Measurements from ENCODE around the gene CCDC158. TPM values are rescaled to one million over a fixed set of nuclear protein-coding genes. Genes with fewer than 3 reads are reported as not detected.

The CCDC158 gene
- polyA plus RNA-seq, 1 of the 3 experiments (the other 2 are of a cell fraction) = not detected

DNA sequence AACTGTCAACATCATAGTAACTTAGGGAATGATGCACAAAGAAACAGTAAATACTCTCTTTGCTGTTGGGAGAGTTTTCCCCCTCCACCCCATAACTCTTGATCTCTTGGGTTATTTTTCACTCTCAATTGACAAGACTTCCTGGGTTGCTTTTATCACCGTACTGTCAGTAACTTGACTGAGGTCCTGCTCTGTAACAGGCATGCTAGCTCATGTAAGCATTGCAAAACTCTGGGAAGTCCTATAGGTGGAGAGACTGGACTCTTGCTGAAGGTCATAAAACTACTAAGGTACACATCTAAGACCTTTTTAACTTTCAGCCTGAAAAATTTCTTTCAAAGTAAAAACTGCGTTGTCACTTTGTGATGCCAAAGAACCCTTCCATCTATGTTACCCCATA is 25.0 kb upstream of the CCDC158 start:
- H3K27ac ChIP-seq (ENCODE audit: low read depth in 2 of 2, low read length in 1 of 2) = no peak overlapping the region
- no peaks in the 10 kb centered on the region for H3K79me2 ChIP-seq (ENCODE audit: insufficient read depth)
- H3K9ac ChIP-seq = no peak overlapping the region
- H3K4me2 ChIP-seq = no peak overlapping the region
- no peaks in the 10 kb centered on the region for H3K36me3 ChIP-seq (replicated peaks in 1 of 2; ENCODE audit: control insufficient read depth in 1 of 2, insufficient read depth in 2 of 2, low read length in 1 of 2)
- no peak overlapping the region for H2AFZ ChIP-seq (ENCODE audit: low read depth)
- POLR2A ChIA-PET = no interaction called here
- no peaks in the 10 kb centered on the region for H3K4me1 ChIP-seq (ENCODE audit: control insufficient read depth in 1 of 2, insufficient read depth in 2 of 2, low read depth in 1 of 2, low read length in 1 of 2)
- H3K9me3 ChIP-seq = no peaks in the 10 kb centered on the region
- no peak overlapping the region for H3K4me3 ChIP-seq (ENCODE audit: low read depth in 2 of 2, low read length in 1 of 2)
- CTCF ChIA-PET = interaction anchor here (2.6 kb wide), 1 partner anchor 59 kb away, joined by 7 read pairs; no protein-coding TSS in a partner anchor
- WGBS (ENCODE audit: low lambda C conversion rate) = 90% methylated on average over 2 of the region's 2 CpGs
- H3K27me3 ChIP-seq (ENCODE audit: insufficient read depth) = no peaks in the 10 kb centered on the region
- DNase-seq = no peak
- H4K20me1 ChIP-seq (ENCODE audit: insufficient read depth) = no peaks in the 10 kb centered on the region
- H3F3A ChIP-seq (replicated peaks; ENCODE audit: insufficient read depth) = no peaks in the 10 kb centered on the region
- TF ChIP-seq YY1 (IDR thresholded peaks at IDR 0.05; ENCODE audit: low read depth) = no peak
- no peak for TF ChIP-seq RFX5 (IDR thresholded peaks at IDR 0.05; ENCODE audit: low read length)
- no peak for TF ChIP-seq TAF1 (IDR thresholded peaks at IDR 0.05; ENCODE audit: borderline replicate concordance, low read depth, low read length)
- TF ChIP-seq FOSL2 (IDR thresholded peaks at IDR 0.05; ENCODE audit: borderline replicate concordance, low read depth) = no peak
- no peak for TF ChIP-seq FOXJ3 (CRISPR knock-in tag; IDR thresholded peaks at IDR 0.05)
- TF ChIP-seq NRF1 (IDR thresholded peaks at IDR 0.05; ENCODE audit: low read depth, low read length) = no peak
- no peak for TF ChIP-seq EP300 (IDR thresholded peaks at IDR 0.05; ENCODE audit: borderline replicate concordance in 1 of 2, low read depth in 1 of 2, low read length in 1 of 2)
- TF ChIP-seq ELF1 (IDR thresholded peaks at IDR 0.05) = no peak
- TF ChIP-seq MEF2A (IDR thresholded peaks at IDR 0.05; ENCODE audit: borderline replicate concordance, low read depth) = no peak
- TF ChIP-seq, protein P1, sequence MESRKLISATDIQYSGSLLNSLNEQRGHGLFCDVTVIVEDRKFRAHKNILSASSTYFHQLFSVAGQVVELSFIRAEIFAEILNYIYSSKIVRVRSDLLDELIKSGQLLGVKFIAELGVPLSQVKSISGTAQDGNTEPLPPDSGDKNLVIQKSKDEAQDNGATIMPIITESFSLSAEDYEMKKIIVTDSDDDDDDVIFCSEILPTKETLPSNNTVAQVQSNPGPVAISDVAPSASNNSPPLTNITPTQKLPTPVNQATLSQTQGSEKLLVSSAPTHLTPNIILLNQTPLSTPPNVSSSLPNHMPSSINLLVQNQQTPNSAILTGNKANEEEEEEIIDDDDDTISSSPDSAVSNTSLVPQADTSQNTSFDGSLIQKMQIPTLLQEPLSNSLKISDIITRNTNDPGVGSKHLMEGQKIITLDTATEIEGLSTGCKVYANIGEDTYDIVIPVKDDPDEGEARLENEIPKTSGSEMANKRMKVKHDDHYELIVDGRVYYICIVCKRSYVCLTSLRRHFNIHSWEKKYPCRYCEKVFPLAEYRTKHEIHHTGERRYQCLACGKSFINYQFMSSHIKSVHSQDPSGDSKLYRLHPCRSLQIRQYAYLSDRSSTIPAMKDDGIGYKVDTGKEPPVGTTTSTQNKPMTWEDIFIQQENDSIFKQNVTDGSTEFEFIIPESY (IDR thresholded peaks at IDR 0.05; ENCODE audit: borderline replicate concordance, low read depth) = no peak
- no peaks in the 10 kb centered on the region for H3K9me2 ChIP-seq

DNA sequence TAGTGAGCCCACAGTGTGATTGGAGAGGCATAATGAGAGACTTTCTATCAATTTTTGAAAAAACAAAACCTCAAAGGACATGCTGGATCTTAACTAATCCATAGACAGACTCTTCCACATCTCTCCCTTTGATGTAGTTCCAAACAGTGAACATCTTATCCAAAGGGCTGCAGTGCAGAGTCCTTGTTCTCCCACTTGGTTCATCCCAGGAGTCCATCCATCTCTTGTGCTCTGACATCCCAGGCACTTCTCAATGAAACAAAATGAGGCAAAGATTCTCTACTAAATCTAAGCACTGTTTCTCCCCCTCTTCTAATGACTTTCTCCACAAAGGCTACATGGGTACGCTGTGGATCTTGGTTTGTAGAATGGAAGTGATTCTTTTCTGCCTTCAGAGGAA is 22.4 kb upstream of the CCDC158 start:
- Histone ChIP-seq H3K9ac (no peak overlapping the region), H3F3A (replicated peaks; ENCODE audit: insufficient read depth) (no peaks in the 10 kb centered on the region), H3K27ac (ENCODE audit: low read depth in 2 of 2, low read length in 1 of 2) (no peak overlapping the region), H3K4me3 (ENCODE audit: low read depth in 2 of 2, low read length in 1 of 2) (no peak overlapping the region), H3K36me3 (replicated peaks in 1 of 2; ENCODE audit: control insufficient read depth in 1 of 2, insufficient read depth in 2 of 2, low read length in 1 of 2) (no peaks in the 10 kb centered on the region), H3K4me2 (no peak overlapping the region), H3K9me3 (no peaks in the 10 kb centered on the region), H3K9me2 (no peaks in the 10 kb centered on the region), H3K27me3 (ENCODE audit: insufficient read depth) (no peaks in the 10 kb centered on the region), H3K79me2 (ENCODE audit: insufficient read depth) (no peaks in the 10 kb centered on the region), H4K20me1 (ENCODE audit: insufficient read depth) (no peaks in the 10 kb centered on the region), H2AFZ (ENCODE audit: low read depth) (no peak overlapping the region), H3K4me1 (ENCODE audit: control insufficient read depth in 1 of 2, insufficient read depth in 2 of 2, low read depth in 1 of 2, low read length in 1 of 2) (no peaks in the 10 kb centered on the region)
- TF ChIP-seq SMC3 (IDR thresholded peaks at IDR 0.05; ENCODE audit: low read depth, low read length) (no peak), TCF12 (IDR thresholded peaks at IDR 0.05) (no peak), TAF1 (IDR thresholded peaks at IDR 0.05; ENCODE audit: borderline replicate concordance, low read depth, low read length) (no peak)
- TF ChIP-seq, protein P2, sequence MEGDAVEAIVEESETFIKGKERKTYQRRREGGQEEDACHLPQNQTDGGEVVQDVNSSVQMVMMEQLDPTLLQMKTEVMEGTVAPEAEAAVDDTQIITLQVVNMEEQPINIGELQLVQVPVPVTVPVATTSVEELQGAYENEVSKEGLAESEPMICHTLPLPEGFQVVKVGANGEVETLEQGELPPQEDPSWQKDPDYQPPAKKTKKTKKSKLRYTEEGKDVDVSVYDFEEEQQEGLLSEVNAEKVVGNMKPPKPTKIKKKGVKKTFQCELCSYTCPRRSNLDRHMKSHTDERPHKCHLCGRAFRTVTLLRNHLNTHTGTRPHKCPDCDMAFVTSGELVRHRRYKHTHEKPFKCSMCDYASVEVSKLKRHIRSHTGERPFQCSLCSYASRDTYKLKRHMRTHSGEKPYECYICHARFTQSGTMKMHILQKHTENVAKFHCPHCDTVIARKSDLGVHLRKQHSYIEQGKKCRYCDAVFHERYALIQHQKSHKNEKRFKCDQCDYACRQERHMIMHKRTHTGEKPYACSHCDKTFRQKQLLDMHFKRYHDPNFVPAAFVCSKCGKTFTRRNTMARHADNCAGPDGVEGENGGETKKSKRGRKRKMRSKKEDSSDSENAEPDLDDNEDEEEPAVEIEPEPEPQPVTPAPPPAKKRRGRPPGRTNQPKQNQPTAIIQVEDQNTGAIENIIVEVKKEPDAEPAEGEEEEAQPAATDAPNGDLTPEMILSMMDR (IDR thresholded peaks at IDR 0.05) = no peak
- TF ChIP-seq, protein P3, sequence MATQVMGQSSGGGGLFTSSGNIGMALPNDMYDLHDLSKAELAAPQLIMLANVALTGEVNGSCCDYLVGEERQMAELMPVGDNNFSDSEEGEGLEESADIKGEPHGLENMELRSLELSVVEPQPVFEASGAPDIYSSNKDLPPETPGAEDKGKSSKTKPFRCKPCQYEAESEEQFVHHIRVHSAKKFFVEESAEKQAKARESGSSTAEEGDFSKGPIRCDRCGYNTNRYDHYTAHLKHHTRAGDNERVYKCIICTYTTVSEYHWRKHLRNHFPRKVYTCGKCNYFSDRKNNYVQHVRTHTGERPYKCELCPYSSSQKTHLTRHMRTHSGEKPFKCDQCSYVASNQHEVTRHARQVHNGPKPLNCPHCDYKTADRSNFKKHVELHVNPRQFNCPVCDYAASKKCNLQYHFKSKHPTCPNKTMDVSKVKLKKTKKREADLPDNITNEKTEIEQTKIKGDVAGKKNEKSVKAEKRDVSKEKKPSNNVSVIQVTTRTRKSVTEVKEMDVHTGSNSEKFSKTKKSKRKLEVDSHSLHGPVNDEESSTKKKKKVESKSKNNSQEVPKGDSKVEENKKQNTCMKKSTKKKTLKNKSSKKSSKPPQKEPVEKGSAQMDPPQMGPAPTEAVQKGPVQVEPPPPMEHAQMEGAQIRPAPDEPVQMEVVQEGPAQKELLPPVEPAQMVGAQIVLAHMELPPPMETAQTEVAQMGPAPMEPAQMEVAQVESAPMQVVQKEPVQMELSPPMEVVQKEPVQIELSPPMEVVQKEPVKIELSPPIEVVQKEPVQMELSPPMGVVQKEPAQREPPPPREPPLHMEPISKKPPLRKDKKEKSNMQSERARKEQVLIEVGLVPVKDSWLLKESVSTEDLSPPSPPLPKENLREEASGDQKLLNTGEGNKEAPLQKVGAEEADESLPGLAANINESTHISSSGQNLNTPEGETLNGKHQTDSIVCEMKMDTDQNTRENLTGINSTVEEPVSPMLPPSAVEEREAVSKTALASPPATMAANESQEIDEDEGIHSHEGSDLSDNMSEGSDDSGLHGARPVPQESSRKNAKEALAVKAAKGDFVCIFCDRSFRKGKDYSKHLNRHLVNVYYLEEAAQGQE (IDR thresholded peaks at IDR 0.05; ENCODE audit: low read depth, low read length) = no peak
- ChIA-PET CTCF (interaction anchor here (0.6 to 2.7 kb wide), 2 partner anchors 61 to 724 kb away, joined by 3 to 9 read pairs; no protein-coding TSS in a partner anchor), POLR2A (no interaction called here)
- 53% methylated on average over 1 of the region's 1 CpG for WGBS (ENCODE audit: low lambda C conversion rate)
- no peak for DNase-seq
